AG10803 (cell line): ENCODE data around the gene IQCE.

Experiments
- DNase-seq: peaks from one replicate; pipeline ENCODE4 v3.0.0; 2010; ENCODE audit warnings: low read depth
- H3K4me3 ChIP-seq: 2 replicates; pipeline ENCODE4 v1.5.1; 2011; ENCODE audit warnings: mild to moderate bottlenecking, low read length, control low read depth
- TF ChIP-seq, protein P1 (sequence below): conservative IDR thresholded peaks from 2 replicates; pipeline ENCODE4 v1.5.1; 2011; ENCODE audit warnings: mild to moderate bottlenecking, low read length, control low read depth, inconsistent platforms

IQCE gene

DNA sequence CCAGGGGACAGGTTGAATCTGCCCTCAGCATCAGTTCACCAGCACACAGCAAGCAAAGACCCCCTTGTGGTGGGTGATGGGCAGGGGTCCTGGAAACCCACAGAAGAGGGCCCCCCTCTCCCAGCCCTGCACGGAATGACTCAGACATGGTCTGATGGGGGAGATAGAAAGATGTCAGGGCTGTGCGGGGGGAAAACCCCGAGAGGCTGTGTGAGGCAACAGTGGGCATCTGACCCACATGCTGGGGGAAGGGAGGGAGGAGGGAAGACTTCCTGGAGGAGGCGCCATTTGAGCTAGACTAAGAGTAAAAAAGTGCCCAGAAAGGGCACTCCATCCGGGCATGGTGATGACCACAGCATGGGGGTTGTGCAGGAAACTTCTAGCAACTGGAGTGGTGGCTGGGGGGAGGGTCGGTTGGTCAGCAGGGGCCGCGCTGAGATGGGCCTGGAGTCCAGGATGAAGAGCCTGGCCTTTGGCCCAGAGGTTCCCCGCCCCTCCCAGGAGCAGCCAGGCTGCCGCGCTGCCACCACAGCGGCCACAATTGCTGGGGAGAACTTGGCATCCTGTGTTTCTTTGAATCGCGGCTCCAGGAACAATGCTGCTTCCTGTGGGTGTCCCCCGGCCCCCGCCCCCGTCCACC, 36.7 kb upstream of the IQCE start:
- H3K4me3 ChIP-seq, result peak overlapping the region; percentile 64
- DNase-seq, result no peak
- TF ChIP-seq, protein P1, sequence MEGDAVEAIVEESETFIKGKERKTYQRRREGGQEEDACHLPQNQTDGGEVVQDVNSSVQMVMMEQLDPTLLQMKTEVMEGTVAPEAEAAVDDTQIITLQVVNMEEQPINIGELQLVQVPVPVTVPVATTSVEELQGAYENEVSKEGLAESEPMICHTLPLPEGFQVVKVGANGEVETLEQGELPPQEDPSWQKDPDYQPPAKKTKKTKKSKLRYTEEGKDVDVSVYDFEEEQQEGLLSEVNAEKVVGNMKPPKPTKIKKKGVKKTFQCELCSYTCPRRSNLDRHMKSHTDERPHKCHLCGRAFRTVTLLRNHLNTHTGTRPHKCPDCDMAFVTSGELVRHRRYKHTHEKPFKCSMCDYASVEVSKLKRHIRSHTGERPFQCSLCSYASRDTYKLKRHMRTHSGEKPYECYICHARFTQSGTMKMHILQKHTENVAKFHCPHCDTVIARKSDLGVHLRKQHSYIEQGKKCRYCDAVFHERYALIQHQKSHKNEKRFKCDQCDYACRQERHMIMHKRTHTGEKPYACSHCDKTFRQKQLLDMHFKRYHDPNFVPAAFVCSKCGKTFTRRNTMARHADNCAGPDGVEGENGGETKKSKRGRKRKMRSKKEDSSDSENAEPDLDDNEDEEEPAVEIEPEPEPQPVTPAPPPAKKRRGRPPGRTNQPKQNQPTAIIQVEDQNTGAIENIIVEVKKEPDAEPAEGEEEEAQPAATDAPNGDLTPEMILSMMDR, result no peak

DNA sequence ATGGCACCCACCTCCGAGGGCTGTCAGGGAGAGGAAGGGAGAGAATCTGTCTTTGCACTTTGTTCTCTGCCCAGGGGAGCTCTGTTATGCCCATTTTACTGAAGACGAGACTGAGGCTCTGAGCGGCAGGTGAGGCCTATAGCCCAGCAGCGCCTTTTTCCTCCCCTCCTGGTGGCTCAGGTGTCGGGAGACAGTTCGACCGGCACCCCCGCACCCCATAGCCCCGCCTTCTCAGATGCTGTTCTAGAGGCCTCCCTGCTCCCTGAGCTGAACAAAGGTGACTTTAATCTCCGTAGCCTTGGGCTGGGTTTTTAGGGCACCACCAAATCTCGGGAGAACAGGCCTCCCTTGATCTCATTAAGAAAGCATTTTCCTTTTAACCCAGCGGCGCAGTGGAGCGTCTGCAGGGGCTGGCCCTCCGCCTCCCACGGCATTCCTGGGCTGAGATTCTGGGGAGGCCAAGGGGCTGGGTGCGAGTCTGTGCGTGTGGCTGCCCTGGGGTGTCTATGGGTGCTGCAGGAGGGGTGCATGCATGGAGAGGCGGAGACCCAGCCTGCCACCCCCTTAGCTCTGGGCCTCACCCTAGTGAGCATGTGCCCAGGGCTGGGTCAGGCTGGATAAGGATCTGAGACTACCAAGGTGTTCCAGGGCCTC, 35.9 kb upstream of the IQCE start:
- peak overlapping the region; percentile 20 for H3K4me3 ChIP-seq
- peak; percentile 35 for DNase-seq

DNA sequence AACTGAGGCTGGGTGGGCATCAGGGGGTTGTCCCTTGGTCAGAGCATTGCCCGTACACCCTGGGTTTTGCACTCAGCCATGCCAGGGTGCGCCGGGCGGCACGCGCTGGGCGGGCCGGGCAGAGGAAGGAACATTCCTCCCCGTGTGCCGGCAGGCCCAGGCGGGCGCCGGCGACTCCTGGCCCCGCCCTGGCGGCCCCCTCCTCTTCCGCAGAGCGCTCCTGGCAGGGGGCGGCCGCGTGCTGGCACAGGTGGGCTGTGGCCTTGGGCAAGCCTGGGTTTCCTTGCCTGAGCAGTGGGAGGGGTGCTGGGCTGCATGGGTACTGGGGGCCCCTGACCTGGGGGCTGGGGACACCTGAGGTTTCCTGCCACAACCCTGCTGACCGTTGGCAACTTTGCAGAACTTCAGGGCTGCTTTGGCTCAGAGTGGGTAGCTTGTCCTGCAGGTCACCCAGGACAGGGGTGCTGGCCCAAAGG, 35.3 kb upstream of the IQCE start:
- H3K4me3 ChIP-seq, result peak overlapping the region; percentile 7; the same call in 1 of the 2 replicates
- DNase-seq, result no peak
- TF ChIP-seq, protein P1, result no peak

More for the DNA sequence above, 35.9 kb upstream of the IQCE start:
- TF ChIP-seq, protein P1, result no peak

DNA sequence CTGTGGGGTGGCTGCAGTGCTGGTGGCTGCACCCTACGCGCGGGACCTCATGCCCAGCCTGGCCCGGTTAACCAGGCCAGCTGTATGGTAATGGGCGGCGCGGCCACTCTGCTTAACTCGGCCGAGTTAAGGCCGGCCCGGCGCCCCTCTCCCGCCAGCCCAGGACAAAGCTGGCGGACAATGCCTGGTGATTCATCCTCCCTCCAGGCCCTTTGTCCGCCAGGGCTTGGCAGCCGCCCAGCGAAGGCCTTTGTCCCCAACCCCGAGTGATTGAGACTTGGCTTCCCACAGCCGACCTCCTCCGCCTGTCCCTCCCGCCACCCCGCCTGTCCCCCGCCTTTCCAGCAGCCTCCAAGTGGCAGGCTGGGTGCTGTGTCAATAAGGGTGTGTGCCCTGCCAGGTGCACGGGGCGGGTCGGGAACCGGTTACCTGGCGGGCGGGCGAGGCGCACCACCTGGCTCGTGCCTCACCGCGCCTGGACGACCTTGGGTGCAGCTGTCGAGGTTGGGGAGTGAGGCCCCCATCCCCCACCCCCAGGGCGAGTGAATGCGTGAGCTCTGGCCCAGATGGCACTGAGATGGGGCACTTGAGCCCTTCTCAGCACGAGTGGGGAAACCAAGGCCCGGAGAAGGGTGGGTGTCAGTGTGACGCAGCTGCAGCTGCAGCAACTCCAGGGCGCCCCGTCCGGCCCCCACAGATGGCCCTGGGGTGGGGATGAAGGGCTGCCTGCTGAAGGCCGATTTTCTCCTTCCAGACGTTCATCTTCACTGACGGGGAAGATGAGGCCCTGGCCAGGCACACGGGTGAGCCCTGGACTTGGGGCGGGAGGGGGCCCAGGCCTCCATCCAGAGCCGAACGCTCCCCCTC, 34.6 kb upstream of the IQCE start:
- TF ChIP-seq, protein P1, result no peak
- H3K4me3 ChIP-seq, result no peak overlapping the region
- DNase-seq, result peak; percentile 34

DNA sequence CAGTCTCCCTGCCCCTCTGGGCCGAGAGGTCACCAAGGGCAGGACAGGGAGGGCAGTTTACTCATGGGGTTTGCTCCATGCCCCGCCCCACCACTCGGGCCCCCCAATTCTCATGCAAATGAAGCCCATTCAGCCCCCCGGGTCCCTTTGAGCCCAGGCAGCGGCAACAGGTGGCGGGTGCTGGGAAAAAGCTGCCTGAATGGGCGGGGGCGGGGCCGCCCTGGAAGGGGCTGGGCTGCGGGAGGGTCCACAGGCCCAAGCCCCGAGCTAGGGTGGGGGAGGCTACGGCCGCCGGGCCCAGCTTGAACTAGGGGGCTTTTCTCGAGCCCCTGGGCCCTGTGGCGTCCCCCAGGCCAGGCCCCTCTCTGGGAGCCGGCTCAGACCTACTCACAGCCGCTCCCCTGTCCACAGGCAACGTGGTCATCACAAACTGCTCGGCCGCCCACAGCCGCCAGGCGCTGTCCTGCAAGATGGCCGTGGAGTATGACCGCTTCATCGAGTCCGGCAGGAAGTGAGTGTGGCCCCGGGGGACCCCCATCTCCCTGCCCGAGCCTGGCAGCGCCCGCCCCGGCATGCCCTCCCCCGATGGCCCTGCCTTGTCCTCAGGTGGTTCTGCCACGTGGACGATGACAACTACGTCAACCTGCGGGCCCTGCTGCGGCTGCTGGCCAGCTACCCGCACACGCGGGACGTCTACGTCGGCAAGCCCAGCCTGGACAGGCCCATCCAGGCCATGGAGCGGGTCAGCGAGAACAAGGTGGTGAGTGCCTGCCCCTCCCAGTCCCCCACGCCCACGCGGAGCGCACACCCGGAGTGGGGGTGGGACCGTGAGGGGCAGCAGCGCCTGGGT, 33.7 kb upstream of the IQCE start:
- DNase-seq, result no peak
- TF ChIP-seq, protein P1, result no peak
- no peak overlapping the region for H3K4me3 ChIP-seq
